Measurements from ENCODE around the gene GRM7.

- TF ChIP-seq CTCF (IDR thresholded peaks at IDR 0.05; ENCODE audit: insufficient read depth, low read length) (no peak), POLR2AphosphoS5 (IDR thresholded peaks at IDR 0.05; ENCODE audit: low read depth) (no peak), GABPA (IDR thresholded peaks at IDR 0.05; ENCODE audit: low read depth) (no peak), REST (IDR thresholded peaks at IDR 0.05; ENCODE audit: insufficient replicate concordance, low read depth) (no peak)
These were observed 340.9 kb downstream of the GRM7 start for GRCh38 chr3:7201784-7202183.

All from HL-60 (cell line).